Astrocyte of the cerebellum (primary cell): ENCODE measurements around the gene CARD11.

ENCODE experiments used
- DNase-seq: peaks from one replicate; pipeline ENCODE4 v3.0.0-alpha.2; 2011; ENCODE audit warnings: low read depth
- H3K4me3 ChIP-seq: 2 replicates; pipeline ENCODE4 v1.5.1; 2011; ENCODE audit warnings: mild to moderate bottlenecking, low read depth, low read length, moderate library complexity
- CTCF ChIP-seq: IDR thresholded peaks from 2 replicates; pipeline ENCODE4 v1.5.1; 2012; ENCODE audit warnings: low read length, low read depth, moderate library complexity, mild to moderate bottlenecking; ENCODE audit errors: missing control alignments
- in situ Hi-C: cut with HindIII; loops from 2 replicates; pipeline ENCODE4 v1.10.0; 2017; ENCODE audit warnings: low sequenced_read_pairs

The CARD11 gene

GRCh38 chr7:2978408-2978807 is 65.3 kb downstream of the CARD11 start:
- no peak overlapping the region for H3K4me3 ChIP-seq
- in situ Hi-C loops: no loop called here
- no peak for DNase-seq
- TF ChIP-seq CTCF: no peak

- H3K4me3 ChIP-seq: no peak overlapping the region
- TF ChIP-seq CTCF: no peak
- no peak for DNase-seq
- in situ Hi-C loops: no loop called here
Observed at GRCh38 chr7:2975821-2976371, 67.8 kb downstream of the CARD11 start.

GRCh38 chr7:2974093-2974819 is 69.4 kb downstream of the CARD11 start:
- DNase-seq: no peak
- in situ Hi-C loops: no loop called here
- H3K4me3 ChIP-seq: no peak overlapping the region
- no peak for TF ChIP-seq CTCF

DNA sequence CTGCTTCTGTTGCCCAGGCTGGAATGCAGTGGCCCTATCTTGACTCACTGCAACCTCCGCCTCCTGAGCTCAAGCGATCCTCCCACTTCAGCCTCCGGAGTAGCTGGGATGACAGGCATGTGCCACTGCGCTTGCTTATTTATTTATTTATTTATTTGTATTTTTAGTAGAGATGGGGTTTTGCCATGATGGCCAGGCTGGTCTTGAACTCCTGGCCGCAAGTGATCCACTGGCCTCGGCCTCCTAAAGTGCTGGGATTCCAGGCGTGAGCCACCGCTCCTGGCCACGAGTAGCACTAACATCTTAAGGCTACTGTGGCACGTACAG is 70.9 kb downstream of the CARD11 start:
- in situ Hi-C loops: no loop called here
- no peak for DNase-seq
- no peak overlapping the region for H3K4me3 ChIP-seq
- TF ChIP-seq CTCF: no peak

DNA sequence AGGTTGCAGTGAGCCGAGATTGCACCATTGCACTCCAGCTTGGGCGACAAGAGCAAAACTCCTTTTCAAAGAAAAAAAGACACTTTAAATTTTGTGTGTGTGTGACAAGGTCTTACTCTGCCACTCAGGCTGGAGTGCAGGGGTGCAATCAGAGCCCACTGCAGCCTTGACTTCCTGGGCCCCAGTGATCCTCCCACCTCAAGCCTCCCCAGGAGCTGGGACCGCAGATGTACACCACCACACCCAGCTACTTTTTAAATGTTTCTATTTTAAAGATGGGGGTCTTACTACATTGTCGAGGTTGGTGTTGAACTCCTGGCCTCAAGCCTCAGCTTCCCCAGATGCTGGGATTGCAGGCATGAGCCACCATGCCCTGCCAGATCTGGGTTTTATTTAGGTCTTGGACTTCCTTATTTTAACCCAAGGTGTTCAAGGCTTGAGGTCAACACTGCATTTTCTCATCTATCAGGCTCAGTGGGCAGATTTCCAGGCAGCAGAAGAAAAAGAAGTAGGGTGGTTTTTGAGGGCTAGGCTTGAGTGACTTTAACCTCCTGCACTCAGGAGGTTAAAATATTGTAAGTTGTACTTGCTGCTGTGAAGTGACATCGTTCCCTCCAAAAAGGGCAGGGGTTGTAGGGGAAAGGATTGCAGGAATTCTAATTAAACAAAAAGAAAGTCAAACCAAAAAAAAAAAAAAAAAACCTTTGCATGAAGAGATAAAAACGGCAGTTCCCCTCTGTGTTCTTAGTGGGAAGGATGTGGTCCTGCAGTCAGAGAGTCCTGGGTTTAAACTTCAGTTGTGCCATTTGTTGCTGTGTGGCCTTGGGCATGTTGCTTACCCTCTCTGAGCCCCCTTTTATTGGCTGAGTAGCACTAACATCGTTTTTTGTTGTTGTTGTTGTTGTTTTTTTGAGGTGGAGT is 71.5 kb downstream of the CARD11 start:
- no peak for DNase-seq
- no peak for TF ChIP-seq CTCF
- in situ Hi-C loops: no loop called here
- H3K4me3 ChIP-seq: no peak overlapping the region

GRCh38 chr7:2970861-2971260 is 72.8 kb downstream of the CARD11 start:
- no peak overlapping the region for H3K4me3 ChIP-seq
- no peak for TF ChIP-seq CTCF
- DNase-seq: no peak
- in situ Hi-C loops: no loop called here
